Activated naive CD8-positive, alpha-beta T cell treated with anti-CD3 and anti-CD28 coated beads for 36 hours (primary cell): ENCODE measurements around the gene TRIM22. TPM values are rescaled to one million over a fixed set of nuclear protein-coding genes. Genes with fewer than 3 reads are reported as not detected.

ENCODE experiments used
- DNase-seq: peaks from one replicate; pipeline ENCODE4 v3.0.0; 2021
- H3K27ac Mint-ChIP-seq: one replicate; pipeline ENCODE4 v1.8.0; 2022; ENCODE audit warnings: mild to moderate bottlenecking, moderate library complexity, mixed read lengths
- H3K27me3 Mint-ChIP-seq: one replicate; pipeline ENCODE4 v1.8.0; 2022; ENCODE audit warnings: mild to moderate bottlenecking, mixed read lengths
- H3K36me3 Mint-ChIP-seq: one replicate; pipeline ENCODE4 v1.8.0; 2021; ENCODE audit warnings: mild to moderate bottlenecking, mixed read lengths
- H3K4me1 Mint-ChIP-seq: one replicate; pipeline ENCODE4 v1.8.0; 2021; ENCODE audit warnings: mixed read lengths
- H3K4me3 Mint-ChIP-seq: one replicate; pipeline ENCODE4 v1.8.0; 2022; ENCODE audit warnings: mild to moderate bottlenecking, moderate library complexity, mixed read lengths
- H3K9me3 Mint-ChIP-seq: one replicate; pipeline ENCODE4 v1.8.0; 2022; ENCODE audit warnings: mixed read lengths
- total RNA-seq, 2 experiments: library from RNA; stranded (reverse); gene quantifications; one replicate each; pipeline ENCODE4 v1.2.3, GENCODE V29; 2021

The TRIM22 gene
- total RNA-seq, 2 experiments from 2014 or later: 141 to 143 TPM

GRCh38 chr11:5753943-5754342 is 64.4 kb downstream of the TRIM22 start, which contains the start of gene OR52N4:
OR52N4 (plus strand) TSS chr11:5754243; CDS start chr11:5754741, 498 bp downstream.
- no peak for DNase-seq
- no peaks in the 10 kb centered on the region for H3K4me1 Mint-ChIP-seq
- no peaks in the 10 kb centered on the region for H3K36me3 Mint-ChIP-seq
- H3K27me3 Mint-ChIP-seq: peaks cover 3% of the 10 kb centered on the region
- H3K4me3 Mint-ChIP-seq: no peak within 1 kb of the TSS
- no peak within 1 kb of the TSS for H3K27ac Mint-ChIP-seq
- H3K9me3 Mint-ChIP-seq: no peaks in the 10 kb centered on the region

Other genes starting within 250 kb of the TRIM22 start
- gene OR51I1, start 248.3 kb upstream of the TRIM22 start, total RNA-seq: not detected
- gene OR51I2, start 240.5 kb upstream of the TRIM22 start, total RNA-seq: not detected
- gene OR52D1, start 201.1 kb upstream of the TRIM22 start, total RNA-seq: not detected
- not detected for gene UBQLN3, start 179.8 kb upstream of the TRIM22 start, total RNA-seq
- under 1 TPM in 1 of 2 experiments, not detected in 1; 0.19 TPM for gene UBQLNL, start 173.1 kb upstream of the TRIM22 start, total RNA-seq
- not detected for gene OR52H1, start 141.2 kb upstream of the TRIM22 start, total RNA-seq
- not detected for gene OR52B6, start 108.9 kb upstream of the TRIM22 start, total RNA-seq
- gene TRIM6, start 93.2 kb upstream of the TRIM22 start, total RNA-seq: 1 to 10 TPM in 1 of 2 experiments, under 1 TPM in 1; 0.89 to 1.4 TPM
- gene TRIM34, start 64.8 kb upstream of the TRIM22 start, total RNA-seq: 1 to 10 TPM; 6.1 to 7.8 TPM
- 10 to 100 TPM; 18.7 to 20.3 TPM for gene TRIM5, start 4.7 kb upstream of the TRIM22 start, total RNA-seq
- gene OR56B1, start 46.7 kb downstream of the TRIM22 start, total RNA-seq: under 1 TPM; 0.10 to 0.16 TPM
- under 1 TPM; 0.35 to 0.40 TPM for gene OR52N4, start 64.5 kb downstream of the TRIM22 start, total RNA-seq
- gene OR52N5, start 93.6 kb downstream of the TRIM22 start, total RNA-seq: not detected
- gene OR52N1, start 101.5 kb downstream of the TRIM22 start, total RNA-seq: not detected
- gene OR52N2, start 119.1 kb downstream of the TRIM22 start, total RNA-seq: not detected
- not detected for gene OR52E6, start 152.1 kb downstream of the TRIM22 start, total RNA-seq
- gene OR52E8, start 167.9 kb downstream of the TRIM22 start, total RNA-seq: not detected
- gene OR52E4, start 190.8 kb downstream of the TRIM22 start, total RNA-seq: not detected
- gene OR52E5, start 203.4 kb downstream of the TRIM22 start, total RNA-seq: not detected